ENCODE measurements around the gene KCTD5. TPM values are rescaled to one million over a fixed set of nuclear protein-coding genes. Genes with fewer than 3 reads are reported as not detected.
"Not testable (repeated sequence)": the region's sequence is repeated elsewhere in the genome, so short reads cannot be mapped to it uniquely, and the experiment has no call there.

The KCTD5 gene
- total RNA-seq, 1 donor from 2014 or later, result 24.3 TPM

DNA sequence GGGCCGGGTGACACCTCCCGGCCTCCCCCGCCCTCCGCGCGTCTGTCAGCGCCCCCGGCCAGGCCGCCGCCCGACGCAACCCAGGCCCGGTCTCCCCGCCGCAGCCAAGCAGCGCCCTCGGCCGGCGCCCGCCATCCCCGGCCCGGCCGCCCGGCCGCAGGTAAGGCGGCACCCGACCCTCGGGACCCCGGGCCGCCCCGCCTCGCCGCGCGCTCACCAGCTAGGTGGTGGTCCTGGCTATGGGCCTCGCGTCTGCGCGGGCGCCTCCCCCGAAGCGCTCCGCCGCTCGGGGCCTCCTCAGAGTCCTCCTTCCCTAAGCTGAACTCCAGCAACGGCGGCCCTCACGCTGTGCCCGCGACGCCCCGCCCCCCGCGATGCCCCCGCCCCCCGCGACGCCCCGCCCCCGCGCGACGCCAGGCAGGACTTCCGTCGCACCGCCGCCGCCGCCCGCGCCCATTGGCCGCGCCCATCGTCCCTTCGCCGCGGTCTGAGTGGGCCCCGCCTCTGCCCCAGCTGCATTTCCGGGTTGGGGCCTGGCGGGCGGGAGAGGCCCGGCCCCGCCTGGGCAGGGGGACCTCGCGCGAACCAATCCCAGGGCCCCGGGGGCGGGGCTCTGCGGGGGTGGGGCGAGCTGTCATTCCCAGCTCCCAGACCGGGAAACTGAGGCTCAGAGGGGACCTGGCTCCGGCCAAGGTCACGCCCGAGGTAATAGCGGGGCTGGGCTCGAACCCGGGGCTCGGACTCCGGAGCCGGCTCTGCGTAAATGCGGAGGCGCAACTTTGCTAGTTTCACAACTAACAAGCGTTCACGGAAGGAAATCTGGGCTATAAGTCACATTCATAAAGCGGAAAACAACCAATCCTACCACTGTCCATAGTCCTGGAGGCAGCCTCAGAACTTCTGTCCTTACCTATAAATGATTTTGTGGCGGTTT is 9.0 kb upstream of the KCTD5 start:
- Mint-ChIP-seq H3K36me3 (ENCODE audit: low read depth, unreplicated experiment) (peaks cover 6% of the 10 kb centered on the region), H3K9me3 (ENCODE audit: unreplicated experiment) (no peaks in the 10 kb centered on the region), H3K4me1 (ENCODE audit: unreplicated experiment) (peaks cover 7% of the 10 kb centered on the region), H3K27me3 (ENCODE audit: unreplicated experiment) (peaks cover 3% of the 10 kb centered on the region), H3K27ac (ENCODE audit: unreplicated experiment) (no peak overlapping the region), H3K4me3 (ENCODE audit: unreplicated experiment) (peak overlapping the region; percentile 89)
- peak; percentile 96 for DNase-seq (ENCODE audit: low spot score)
- TF ChIP-seq, protein P1, sequence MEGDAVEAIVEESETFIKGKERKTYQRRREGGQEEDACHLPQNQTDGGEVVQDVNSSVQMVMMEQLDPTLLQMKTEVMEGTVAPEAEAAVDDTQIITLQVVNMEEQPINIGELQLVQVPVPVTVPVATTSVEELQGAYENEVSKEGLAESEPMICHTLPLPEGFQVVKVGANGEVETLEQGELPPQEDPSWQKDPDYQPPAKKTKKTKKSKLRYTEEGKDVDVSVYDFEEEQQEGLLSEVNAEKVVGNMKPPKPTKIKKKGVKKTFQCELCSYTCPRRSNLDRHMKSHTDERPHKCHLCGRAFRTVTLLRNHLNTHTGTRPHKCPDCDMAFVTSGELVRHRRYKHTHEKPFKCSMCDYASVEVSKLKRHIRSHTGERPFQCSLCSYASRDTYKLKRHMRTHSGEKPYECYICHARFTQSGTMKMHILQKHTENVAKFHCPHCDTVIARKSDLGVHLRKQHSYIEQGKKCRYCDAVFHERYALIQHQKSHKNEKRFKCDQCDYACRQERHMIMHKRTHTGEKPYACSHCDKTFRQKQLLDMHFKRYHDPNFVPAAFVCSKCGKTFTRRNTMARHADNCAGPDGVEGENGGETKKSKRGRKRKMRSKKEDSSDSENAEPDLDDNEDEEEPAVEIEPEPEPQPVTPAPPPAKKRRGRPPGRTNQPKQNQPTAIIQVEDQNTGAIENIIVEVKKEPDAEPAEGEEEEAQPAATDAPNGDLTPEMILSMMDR (IDR thresholded peaks at IDR 0.05; ENCODE audit: unreplicated experiment), result no peak

DNA sequence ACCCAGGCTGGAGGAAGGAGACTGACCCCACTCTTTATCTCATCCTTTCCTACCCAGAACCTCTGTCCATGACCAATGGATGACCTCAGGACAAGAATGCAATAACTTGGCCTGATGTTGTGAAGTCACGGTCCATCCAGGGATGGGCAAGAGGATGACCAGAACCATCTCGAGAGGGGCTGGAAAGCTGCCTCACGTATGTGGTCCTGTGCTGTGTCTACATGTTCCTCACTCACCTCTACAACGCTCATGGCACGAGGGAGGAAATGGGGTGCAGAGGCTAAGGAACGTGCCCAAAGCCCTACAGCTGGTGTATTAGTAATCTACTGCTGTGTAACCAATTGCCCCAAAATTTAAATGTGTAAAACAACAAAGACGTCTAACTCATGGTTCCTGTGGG is 7.3 kb upstream of the KCTD5 start:
- TF ChIP-seq, protein P1 (IDR thresholded peaks at IDR 0.05; ENCODE audit: unreplicated experiment), result no peak
- no peak overlapping the region for H3K27ac Mint-ChIP-seq (ENCODE audit: unreplicated experiment)
- H3K4me3 Mint-ChIP-seq (ENCODE audit: unreplicated experiment), result no peak overlapping the region
- peaks cover 7% of the 10 kb centered on the region for H3K4me1 Mint-ChIP-seq (ENCODE audit: unreplicated experiment)
- peaks cover 2% of the 10 kb centered on the region for H3K27me3 Mint-ChIP-seq (ENCODE audit: unreplicated experiment)
- no peak for DNase-seq (ENCODE audit: low spot score)
- H3K36me3 Mint-ChIP-seq (ENCODE audit: low read depth, unreplicated experiment), result no peaks in the 10 kb centered on the region
- H3K9me3 Mint-ChIP-seq (ENCODE audit: unreplicated experiment), result no peaks in the 10 kb centered on the region

DNA sequence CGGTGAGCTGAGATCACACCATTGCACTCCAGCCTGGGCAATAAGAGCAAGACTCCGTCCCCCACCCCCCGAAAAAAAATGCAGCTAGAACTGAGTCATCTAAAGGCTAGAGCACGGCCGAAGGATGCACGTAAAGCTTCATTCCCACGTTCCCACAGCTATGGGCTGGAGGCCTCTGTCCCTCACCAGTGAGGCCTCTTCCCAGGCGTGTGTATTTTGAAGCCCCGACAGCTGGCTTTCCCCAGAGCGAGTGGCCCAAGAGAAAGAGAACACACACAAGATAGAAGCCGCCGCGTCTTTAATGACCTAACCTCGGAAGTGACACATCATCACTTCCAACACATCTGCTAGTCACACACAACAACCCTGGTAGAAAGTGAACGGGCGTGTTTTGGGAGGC is 6.6 kb upstream of the KCTD5 start:
- Mint-ChIP-seq H3K4me1 (ENCODE audit: unreplicated experiment) (peaks cover 7% of the 10 kb centered on the region), H3K27ac (ENCODE audit: unreplicated experiment) (no peak overlapping the region), H3K27me3 (ENCODE audit: unreplicated experiment) (peaks cover 2% of the 10 kb centered on the region), H3K4me3 (ENCODE audit: unreplicated experiment) (no peak overlapping the region), H3K9me3 (ENCODE audit: unreplicated experiment) (no peaks in the 10 kb centered on the region), H3K36me3 (ENCODE audit: low read depth, unreplicated experiment) (no peaks in the 10 kb centered on the region)
- TF ChIP-seq, protein P1 (IDR thresholded peaks at IDR 0.05; ENCODE audit: unreplicated experiment), result no peak
- no peak for DNase-seq (ENCODE audit: low spot score)

DNA sequence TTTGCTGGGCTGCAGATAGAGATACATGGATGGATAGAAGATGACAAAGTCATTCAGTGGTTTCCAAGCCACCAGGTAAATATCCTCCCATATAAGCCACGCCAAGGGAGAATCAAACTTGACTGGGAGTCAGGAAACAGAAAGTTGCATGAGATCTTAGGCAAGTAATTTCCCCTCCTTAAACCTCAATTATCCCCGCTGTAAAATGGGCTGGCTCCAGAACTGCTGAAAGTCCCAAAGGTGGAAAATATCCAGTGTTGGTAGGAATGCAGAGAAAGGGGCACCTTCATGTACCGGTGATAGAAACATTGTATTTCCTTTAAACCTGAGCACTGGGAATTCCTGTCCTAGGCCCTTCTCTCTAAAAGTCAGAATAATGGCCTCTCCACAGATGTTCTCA is 5.4 kb upstream of the KCTD5 start:
- not testable (repeated sequence) for H3K9me3 Mint-ChIP-seq (ENCODE audit: unreplicated experiment); H3K4me3 Mint-ChIP-seq (ENCODE audit: unreplicated experiment); H3K27me3 Mint-ChIP-seq (ENCODE audit: unreplicated experiment); H3K4me1 Mint-ChIP-seq (ENCODE audit: unreplicated experiment); DNase-seq (ENCODE audit: low spot score); H3K27ac Mint-ChIP-seq (ENCODE audit: unreplicated experiment); H3K36me3 Mint-ChIP-seq (ENCODE audit: low read depth, unreplicated experiment)

DNA sequence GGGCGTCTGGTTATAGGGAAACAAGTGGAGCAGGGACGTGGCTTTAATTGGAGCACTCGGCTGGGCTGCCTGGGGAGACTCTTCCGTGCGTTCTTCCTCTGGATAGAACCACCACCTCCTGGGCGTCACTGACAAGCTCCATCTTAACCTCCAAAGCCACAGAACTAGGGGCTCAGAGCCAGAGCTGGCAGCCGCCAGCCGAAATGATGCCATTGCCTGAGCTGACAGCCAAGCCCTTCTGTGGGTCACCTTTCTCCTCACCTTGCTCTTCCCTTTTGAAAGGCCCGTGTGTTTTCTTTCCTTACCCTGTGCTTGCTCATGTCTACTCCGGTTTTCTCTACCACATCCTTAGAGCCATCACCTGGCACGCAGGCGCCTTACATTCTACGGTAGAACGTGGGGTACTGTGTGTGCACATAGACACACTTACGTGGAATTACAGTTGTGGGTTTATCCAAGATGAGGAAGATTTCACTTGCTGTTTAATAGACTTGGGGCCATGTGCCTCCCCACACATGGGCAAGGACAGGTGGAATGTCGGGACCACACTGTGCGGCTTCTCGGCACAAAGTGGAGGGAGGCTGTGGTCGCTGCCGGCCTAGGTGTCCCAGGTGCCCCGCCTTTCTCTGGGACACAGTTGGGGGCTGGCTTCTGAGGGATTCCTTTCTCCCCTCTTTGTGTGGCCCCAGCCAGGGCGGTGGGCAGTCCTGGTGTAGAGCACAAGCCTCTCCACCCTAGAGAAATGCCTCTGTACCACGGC is 3.9 kb upstream of the KCTD5 start:
- H3K27me3 Mint-ChIP-seq (ENCODE audit: unreplicated experiment); H3K36me3 Mint-ChIP-seq (ENCODE audit: low read depth, unreplicated experiment); H3K4me3 Mint-ChIP-seq (ENCODE audit: unreplicated experiment); DNase-seq (ENCODE audit: low spot score); H3K4me1 Mint-ChIP-seq (ENCODE audit: unreplicated experiment); H3K27ac Mint-ChIP-seq (ENCODE audit: unreplicated experiment); H3K9me3 Mint-ChIP-seq (ENCODE audit: unreplicated experiment): not testable (repeated sequence)

DNA sequence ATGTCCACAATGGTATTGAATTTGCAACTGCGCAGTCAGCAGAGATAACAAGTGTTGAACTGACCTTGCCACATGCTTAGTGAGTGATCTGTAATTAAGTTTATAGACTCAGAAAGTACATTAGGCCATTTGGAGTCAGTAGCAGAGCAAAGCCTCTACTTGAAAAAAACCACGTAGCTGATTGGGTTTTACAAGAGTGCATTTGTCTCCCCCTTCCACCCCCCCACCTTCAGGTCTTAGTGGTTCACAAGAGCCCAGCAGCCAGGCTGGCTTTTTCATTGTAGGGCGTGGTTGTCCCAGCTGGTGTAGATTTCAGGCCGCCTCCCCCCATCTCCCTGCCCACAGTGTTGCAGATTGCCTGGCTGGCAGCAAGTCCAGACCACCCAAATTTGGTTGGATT is 2.4 kb upstream of the KCTD5 start:
- not testable (repeated sequence) for DNase-seq (ENCODE audit: low spot score); H3K36me3 Mint-ChIP-seq (ENCODE audit: low read depth, unreplicated experiment); H3K9me3 Mint-ChIP-seq (ENCODE audit: unreplicated experiment); H3K27ac Mint-ChIP-seq (ENCODE audit: unreplicated experiment); H3K4me3 Mint-ChIP-seq (ENCODE audit: unreplicated experiment); H3K4me1 Mint-ChIP-seq (ENCODE audit: unreplicated experiment); H3K27me3 Mint-ChIP-seq (ENCODE audit: unreplicated experiment)

DNA sequence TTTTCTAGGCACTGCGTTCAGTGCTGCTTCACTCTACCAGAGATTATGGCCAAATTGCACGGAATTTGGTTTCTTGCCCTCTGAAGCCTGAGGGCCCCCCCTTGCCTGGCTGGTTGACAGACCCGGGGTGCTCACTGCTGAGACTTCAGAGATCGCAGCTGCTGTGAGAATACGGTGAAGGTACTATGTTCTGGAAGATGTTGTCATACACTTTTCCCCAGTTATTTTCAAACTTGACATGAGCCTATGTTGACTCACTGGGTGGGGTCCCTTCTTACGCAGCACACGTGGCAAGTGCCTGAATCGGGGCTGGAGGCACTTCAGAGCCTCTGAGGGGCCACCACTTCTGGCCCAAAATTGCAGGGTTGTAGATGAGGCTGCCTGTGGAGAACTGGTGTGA is 2.0 kb upstream of the KCTD5 start:
- not testable (repeated sequence) for H3K27me3 Mint-ChIP-seq (ENCODE audit: unreplicated experiment); H3K9me3 Mint-ChIP-seq (ENCODE audit: unreplicated experiment); H3K4me1 Mint-ChIP-seq (ENCODE audit: unreplicated experiment); H3K36me3 Mint-ChIP-seq (ENCODE audit: low read depth, unreplicated experiment); DNase-seq (ENCODE audit: low spot score); H3K27ac Mint-ChIP-seq (ENCODE audit: unreplicated experiment); H3K4me3 Mint-ChIP-seq (ENCODE audit: unreplicated experiment)

DNA sequence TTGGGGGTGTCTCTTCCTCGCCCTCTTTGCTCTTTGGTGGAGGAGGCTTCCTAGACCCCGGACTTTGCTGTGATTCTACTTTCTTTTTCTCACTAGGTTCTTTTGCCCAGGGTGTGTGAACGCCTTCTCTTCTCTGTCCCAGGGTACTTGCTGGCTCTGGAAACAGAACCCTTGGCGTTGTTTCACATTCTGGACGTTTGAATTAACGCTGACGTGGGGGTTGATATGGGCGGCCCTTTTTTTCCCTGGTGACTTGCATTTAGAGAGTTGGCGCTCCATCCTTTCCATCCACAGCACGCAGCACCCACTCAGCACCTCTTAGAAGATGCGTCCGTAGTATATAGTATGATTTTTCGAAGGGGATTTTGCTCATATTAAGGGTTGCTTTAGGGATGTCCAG is 718 bp downstream of the KCTD5 start:
- not testable (repeated sequence) for H3K27me3 Mint-ChIP-seq (ENCODE audit: unreplicated experiment); H3K36me3 Mint-ChIP-seq (ENCODE audit: low read depth, unreplicated experiment); DNase-seq (ENCODE audit: low spot score); H3K9me3 Mint-ChIP-seq (ENCODE audit: unreplicated experiment)
- peaks cover 18% of the 10 kb centered on the region for H3K4me1 Mint-ChIP-seq (ENCODE audit: unreplicated experiment)
- H3K27ac Mint-ChIP-seq (ENCODE audit: unreplicated experiment), result peak overlapping the region; percentile 70
- H3K4me3 Mint-ChIP-seq (ENCODE audit: unreplicated experiment), result peak overlapping the region; percentile 93

DNA sequence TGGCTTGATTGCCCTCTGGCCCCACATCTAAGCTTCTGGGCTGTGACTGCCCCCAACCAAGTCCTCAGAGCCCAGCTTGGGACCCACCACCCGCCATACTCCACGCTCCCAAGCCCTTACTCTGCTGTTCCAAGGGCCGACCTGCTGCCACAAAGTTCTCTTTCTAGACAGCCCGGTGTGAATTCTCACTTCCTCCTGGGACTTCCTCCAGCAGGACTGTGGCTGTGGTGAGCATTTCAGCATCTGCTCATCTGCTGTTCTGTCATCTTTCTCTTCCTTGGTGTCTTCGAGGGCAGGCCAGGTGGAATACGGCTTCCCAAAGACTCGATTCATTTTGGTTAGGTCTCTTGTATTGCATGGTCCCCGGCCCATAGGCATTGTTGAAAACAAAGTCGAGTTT is 3.8 kb downstream of the KCTD5 start:
- not testable (repeated sequence) for H3K27ac Mint-ChIP-seq (ENCODE audit: unreplicated experiment); H3K4me3 Mint-ChIP-seq (ENCODE audit: unreplicated experiment); DNase-seq (ENCODE audit: low spot score); H3K27me3 Mint-ChIP-seq (ENCODE audit: unreplicated experiment); H3K36me3 Mint-ChIP-seq (ENCODE audit: low read depth, unreplicated experiment); H3K9me3 Mint-ChIP-seq (ENCODE audit: unreplicated experiment)
- peaks cover 18% of the 10 kb centered on the region for H3K4me1 Mint-ChIP-seq (ENCODE audit: unreplicated experiment)
